Measurements from ENCODE around the gene NECTIN3. TPM values are rescaled to one million over a fixed set of nuclear protein-coding genes. Genes with fewer than 3 reads are reported as not detected.

The NECTIN3 gene
- total and polyA plus RNA-seq, 2 donors from 2014 or later: 5.0 to 21.2 TPM

DNA sequence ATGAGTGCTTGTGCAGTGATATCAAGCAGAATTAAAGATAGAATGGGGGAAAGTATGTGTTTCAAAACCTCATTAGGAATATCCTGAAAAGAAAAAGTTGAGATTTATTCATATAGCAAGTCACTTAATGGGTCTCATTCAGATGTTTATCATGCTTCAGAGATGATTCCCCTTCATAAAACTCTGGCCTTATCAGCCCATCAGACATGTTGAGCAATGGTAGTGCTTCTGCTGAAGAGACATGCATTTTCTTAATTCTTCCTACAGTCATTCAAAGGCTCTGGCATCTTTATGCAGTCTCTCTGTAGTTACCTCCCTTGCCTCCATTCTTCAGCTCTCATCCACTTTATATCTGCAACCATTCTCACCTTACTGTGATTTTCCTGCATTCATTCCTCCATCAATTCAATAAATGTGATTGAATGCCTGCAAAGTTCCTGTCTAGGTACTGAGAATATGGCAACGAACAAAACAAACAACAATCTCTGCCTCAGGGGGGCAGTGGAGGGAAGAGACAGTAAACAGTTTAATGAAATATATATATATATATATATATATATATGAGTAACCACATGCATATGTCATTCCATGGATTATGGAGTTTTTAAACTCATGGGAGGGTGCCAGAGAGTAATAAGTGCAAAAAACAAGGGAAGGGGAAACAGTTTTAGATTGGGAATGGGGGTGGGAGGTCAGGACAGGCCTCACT is 138.5 kb downstream of the NECTIN3 start:
- TF ChIP-seq, protein P1, sequence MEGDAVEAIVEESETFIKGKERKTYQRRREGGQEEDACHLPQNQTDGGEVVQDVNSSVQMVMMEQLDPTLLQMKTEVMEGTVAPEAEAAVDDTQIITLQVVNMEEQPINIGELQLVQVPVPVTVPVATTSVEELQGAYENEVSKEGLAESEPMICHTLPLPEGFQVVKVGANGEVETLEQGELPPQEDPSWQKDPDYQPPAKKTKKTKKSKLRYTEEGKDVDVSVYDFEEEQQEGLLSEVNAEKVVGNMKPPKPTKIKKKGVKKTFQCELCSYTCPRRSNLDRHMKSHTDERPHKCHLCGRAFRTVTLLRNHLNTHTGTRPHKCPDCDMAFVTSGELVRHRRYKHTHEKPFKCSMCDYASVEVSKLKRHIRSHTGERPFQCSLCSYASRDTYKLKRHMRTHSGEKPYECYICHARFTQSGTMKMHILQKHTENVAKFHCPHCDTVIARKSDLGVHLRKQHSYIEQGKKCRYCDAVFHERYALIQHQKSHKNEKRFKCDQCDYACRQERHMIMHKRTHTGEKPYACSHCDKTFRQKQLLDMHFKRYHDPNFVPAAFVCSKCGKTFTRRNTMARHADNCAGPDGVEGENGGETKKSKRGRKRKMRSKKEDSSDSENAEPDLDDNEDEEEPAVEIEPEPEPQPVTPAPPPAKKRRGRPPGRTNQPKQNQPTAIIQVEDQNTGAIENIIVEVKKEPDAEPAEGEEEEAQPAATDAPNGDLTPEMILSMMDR (IDR thresholded peaks at IDR 0.05; ENCODE audit: borderline replicate concordance, extremely low read depth, insufficient read depth): no peak
- Histone ChIP-seq H3K4me3 (ENCODE audit: low read length in 3 of 3) (no peak overlapping the region), H3K27me3 (ENCODE audit: control insufficient read depth, insufficient read depth, low read length) (no peaks in the 10 kb centered on the region), H3K36me3 (ENCODE audit: control insufficient read depth in 2 of 3, insufficient read depth in 3 of 3, low read length in 3 of 3) (no peaks in the 10 kb centered on the region), H3K4me1 (ENCODE audit: control insufficient read depth in 2 of 3, insufficient read depth in 2 of 3, low read depth in 1 of 3, low read length in 3 of 3) (no peaks in the 10 kb centered on the region), H3K9ac (ENCODE audit: low read length in 3 of 3) (no peak overlapping the region), H3K9me3 (ENCODE audit: control insufficient read depth in 2 of 3, insufficient read depth in 1 of 3, low read length in 3 of 3) (no peaks in the 10 kb centered on the region), H3K27ac (ENCODE audit: low read depth in 2 of 2, low read length in 2 of 2) (no peak overlapping the region)
- intact Hi-C loops (cut with DNase I): no loop called here
- FAIRE-seq (no peak), DNase-seq (no peak)

DNA sequence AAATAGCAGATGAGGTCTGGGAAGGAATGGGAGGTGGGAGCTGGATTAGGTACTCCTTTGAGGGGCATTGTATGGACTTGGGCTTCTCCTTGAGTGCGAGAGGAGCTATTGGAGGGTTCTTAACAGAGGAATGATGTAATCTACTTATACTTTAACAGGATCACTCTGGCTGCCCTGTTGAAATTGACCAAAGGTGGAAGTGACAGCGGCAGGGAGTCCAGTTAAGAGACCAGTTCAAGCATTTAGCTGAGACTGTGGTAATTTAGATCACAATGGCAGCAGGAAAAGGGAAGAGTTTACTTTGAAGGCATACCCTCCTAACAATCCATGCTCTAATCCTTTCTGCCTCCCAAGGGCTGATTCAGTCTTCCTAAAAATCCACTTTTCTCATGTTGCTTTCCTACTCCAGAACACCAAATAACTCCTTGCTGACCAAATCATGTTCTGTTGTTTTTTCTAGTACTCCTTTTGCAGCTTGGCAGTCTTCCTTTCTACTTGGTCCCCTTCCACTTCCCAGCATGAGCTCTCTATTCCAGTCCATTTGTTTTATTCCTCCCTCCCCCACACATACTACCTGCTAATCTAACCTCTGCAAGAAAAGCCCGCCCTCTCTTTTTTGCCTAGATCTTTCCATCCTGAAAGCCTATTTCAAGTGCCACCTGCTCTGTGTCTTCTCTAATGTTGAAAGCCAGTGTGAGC is 139.4 kb downstream of the NECTIN3 start:
- H3K27me3 ChIP-seq (ENCODE audit: control insufficient read depth, insufficient read depth, low read length): no peaks in the 10 kb centered on the region
- H3K27ac ChIP-seq (ENCODE audit: low read depth in 2 of 2, low read length in 2 of 2): no peak overlapping the region
- no peak for FAIRE-seq
- H3K9me3 ChIP-seq (ENCODE audit: control insufficient read depth in 2 of 3, insufficient read depth in 1 of 3, low read length in 3 of 3): no peaks in the 10 kb centered on the region
- H3K4me3 ChIP-seq (ENCODE audit: low read length in 3 of 3): no peak overlapping the region
- TF ChIP-seq, protein P1 (IDR thresholded peaks at IDR 0.05; ENCODE audit: borderline replicate concordance, extremely low read depth, insufficient read depth): no peak
- DNase-seq: no peak
- H3K36me3 ChIP-seq (ENCODE audit: control insufficient read depth in 2 of 3, insufficient read depth in 3 of 3, low read length in 3 of 3): no peaks in the 10 kb centered on the region
- intact Hi-C loops (cut with DNase I): no loop called here
- H3K4me1 ChIP-seq (ENCODE audit: control insufficient read depth in 2 of 3, insufficient read depth in 2 of 3, low read depth in 1 of 3, low read length in 3 of 3): no peaks in the 10 kb centered on the region
- no peak overlapping the region for H3K9ac ChIP-seq (ENCODE audit: low read length in 3 of 3)

DNA sequence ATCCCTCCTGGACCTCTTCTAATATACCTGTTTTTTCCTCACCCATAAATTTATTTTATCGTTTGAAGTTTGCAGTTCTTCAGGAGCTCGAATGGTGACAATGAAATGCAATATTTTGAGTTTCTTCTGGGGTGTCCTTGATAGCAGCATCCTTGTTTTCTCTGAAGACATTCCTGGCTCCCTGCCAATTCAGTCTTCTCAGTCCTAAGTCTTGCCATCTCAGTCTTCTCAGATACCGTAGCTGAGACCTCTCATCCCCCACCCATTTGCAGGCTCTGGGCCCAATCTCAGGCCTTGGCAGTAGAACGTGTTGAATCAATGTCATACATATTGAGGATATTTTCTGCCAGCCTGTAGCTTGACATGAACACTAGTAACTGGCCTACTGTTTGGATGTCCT is 140.9 kb downstream of the NECTIN3 start:
- Histone ChIP-seq H3K27me3 (ENCODE audit: control insufficient read depth, insufficient read depth, low read length) (no peaks in the 10 kb centered on the region), H3K27ac (ENCODE audit: low read depth in 2 of 2, low read length in 2 of 2) (no peak overlapping the region), H3K36me3 (ENCODE audit: control insufficient read depth in 2 of 3, insufficient read depth in 3 of 3, low read length in 3 of 3) (no peaks in the 10 kb centered on the region), H3K4me3 (ENCODE audit: low read length in 3 of 3) (no peak overlapping the region), H3K4me1 (ENCODE audit: control insufficient read depth in 2 of 3, insufficient read depth in 2 of 3, low read depth in 1 of 3, low read length in 3 of 3) (no peaks in the 10 kb centered on the region), H3K9me3 (ENCODE audit: control insufficient read depth in 2 of 3, insufficient read depth in 1 of 3, low read length in 3 of 3) (no peaks in the 10 kb centered on the region), H3K9ac (ENCODE audit: low read length in 3 of 3) (no peak overlapping the region)
- intact Hi-C loops (cut with DNase I): no loop called here
- FAIRE-seq: no peak
- TF ChIP-seq, protein P1 (IDR thresholded peaks at IDR 0.05; ENCODE audit: borderline replicate concordance, extremely low read depth, insufficient read depth): no peak
- DNase-seq: no peak

All from kidney (tissue), 14 donors.